Ishikawa (cell line): ENCODE results near the gene CNTD1.

Experiments
- CEBPB ChIP-seq: IDR thresholded peaks from 2 replicates; pipeline ENCODE4 v1.6.1; 2012
- CREB1 ChIP-seq: IDR thresholded peaks from 2 replicates; pipeline ENCODE4 v1.6.1; 2012; ENCODE audit warnings: low read depth
- EGR1 ChIP-seq: IDR thresholded peaks from 2 replicates; pipeline ENCODE4 v1.6.1; 2012
- EP300 ChIP-seq: IDR thresholded peaks from 2 replicates; pipeline ENCODE4 v1.6.1; 2012; ENCODE audit warnings: borderline replicate concordance
- FOXM1 ChIP-seq: IDR thresholded peaks from 2 replicates; pipeline ENCODE4 v1.6.1; 2012; ENCODE audit warnings: low read depth, borderline replicate concordance
- MAX ChIP-seq: IDR thresholded peaks from 2 replicates; pipeline ENCODE4 v1.6.1; 2012
- NFIC ChIP-seq: IDR thresholded peaks from 2 replicates; pipeline ENCODE4 v1.6.1; 2012
- RAD21 ChIP-seq: IDR thresholded peaks from 2 replicates; pipeline ENCODE4 v1.6.1; 2012; ENCODE audit warnings: low read depth
- REST ChIP-seq: IDR thresholded peaks from 2 replicates; pipeline ENCODE4 v1.6.1; 2012; ENCODE audit warnings: low read depth, mild to moderate bottlenecking
- TAF1 ChIP-seq: IDR thresholded peaks from 2 replicates; pipeline ENCODE4 v1.6.1; 2012; ENCODE audit warnings: low read depth, mild to moderate bottlenecking
- TCF12 ChIP-seq: IDR thresholded peaks from 2 replicates; pipeline ENCODE4 v1.6.1; 2012; ENCODE audit warnings: low read depth
- TEAD4 ChIP-seq: IDR thresholded peaks from 2 replicates; pipeline ENCODE4 v1.6.1; 2012
- USF1 ChIP-seq: IDR thresholded peaks from 2 replicates; pipeline ENCODE4 v1.6.1; 2012
- YY1 ChIP-seq: IDR thresholded peaks from 2 replicates; pipeline ENCODE4 v1.6.1; 2012; ENCODE audit warnings: low read depth
- ZBTB7A ChIP-seq: IDR thresholded peaks from 2 replicates; pipeline ENCODE4 v1.6.1; 2012; ENCODE audit warnings: low read depth

Gene CNTD1

GRCh38 chr17:42759982-42760651 lies 38.5 kb upstream of the CNTD1 start:
- TF ChIP-seq RAD21 (no peak), ZBTB7A (no peak), CEBPB (no peak), CREB1 (no peak), TEAD4 (no peak), REST (no peak), NFIC (no peak), TAF1 (no peak), USF1 (no peak), TCF12 (no peak), EGR1 (no peak), YY1 (no peak)

- TF ChIP-seq REST = peak; percentile 72
- no peak for TF ChIP-seq RAD21
- no peak for TF ChIP-seq FOXM1
- TF ChIP-seq CEBPB = no peak
- TF ChIP-seq TCF12 = no peak
- peak; percentile 36; the same call in 1 of the 2 replicates for TF ChIP-seq MAX
- TF ChIP-seq EP300 = no peak
Measured at GRCh38 chr17:42760652-42761581, 37.7 kb upstream of the CNTD1 start, which contains the start of gene RAMP2. RAMP2 (plus strand) TSS chr17:42761227; CDS start chr17:42761262, 35 bp downstream.

GRCh38 chr17:42761638-42762037 lies 37.0 kb upstream of the CNTD1 start:
- TF ChIP-seq ZBTB7A = peak; percentile 44; the same call in 1 of the 2 replicates
- TF ChIP-seq RAD21 = no peak

- TF ChIP-seq ZBTB7A (no peak), EGR1 (no peak), CEBPB (no peak), EP300 (no peak)
Measured at GRCh38 chr17:42766124-42766523, 32.5 kb upstream of the CNTD1 start.

GRCh38 chr17:42767512-42767911 lies 31.1 kb upstream of the CNTD1 start:
- no peak for TF ChIP-seq ZBTB7A
- TF ChIP-seq CREB1 = no peak
- TF ChIP-seq CEBPB = no peak
- TF ChIP-seq TAF1 = no peak
- no peak for TF ChIP-seq MAX
- TF ChIP-seq TCF12 = no peak
- no peak for TF ChIP-seq RAD21
- no peak for TF ChIP-seq FOXM1
- TF ChIP-seq USF1 = no peak
- TF ChIP-seq NFIC = no peak
- no peak for TF ChIP-seq REST
- no peak for TF ChIP-seq YY1
- no peak for TF ChIP-seq EGR1
- TF ChIP-seq TEAD4 = no peak
- no peak for TF ChIP-seq EP300
